GM12874 (cell line): ENCODE measurements around the gene MMP25.
A peak's percentile ranks its signal among the peaks of the same experiment; 100 is the strongest.

Experiments used
- TF ChIP-seq, protein P1 (sequence below): IDR thresholded peaks from 2 replicates; pipeline ENCODE4 v1.5.1; 2011; ENCODE audit warnings: low read depth, mild to moderate bottlenecking, control low read depth, low read length, moderate library complexity; ENCODE audit not compliant: insufficient read depth

Gene MMP25

GRCh38 chr16:3019594-3020246 is 26.6 kb upstream of the MMP25 start:
- TF ChIP-seq, protein P1, sequence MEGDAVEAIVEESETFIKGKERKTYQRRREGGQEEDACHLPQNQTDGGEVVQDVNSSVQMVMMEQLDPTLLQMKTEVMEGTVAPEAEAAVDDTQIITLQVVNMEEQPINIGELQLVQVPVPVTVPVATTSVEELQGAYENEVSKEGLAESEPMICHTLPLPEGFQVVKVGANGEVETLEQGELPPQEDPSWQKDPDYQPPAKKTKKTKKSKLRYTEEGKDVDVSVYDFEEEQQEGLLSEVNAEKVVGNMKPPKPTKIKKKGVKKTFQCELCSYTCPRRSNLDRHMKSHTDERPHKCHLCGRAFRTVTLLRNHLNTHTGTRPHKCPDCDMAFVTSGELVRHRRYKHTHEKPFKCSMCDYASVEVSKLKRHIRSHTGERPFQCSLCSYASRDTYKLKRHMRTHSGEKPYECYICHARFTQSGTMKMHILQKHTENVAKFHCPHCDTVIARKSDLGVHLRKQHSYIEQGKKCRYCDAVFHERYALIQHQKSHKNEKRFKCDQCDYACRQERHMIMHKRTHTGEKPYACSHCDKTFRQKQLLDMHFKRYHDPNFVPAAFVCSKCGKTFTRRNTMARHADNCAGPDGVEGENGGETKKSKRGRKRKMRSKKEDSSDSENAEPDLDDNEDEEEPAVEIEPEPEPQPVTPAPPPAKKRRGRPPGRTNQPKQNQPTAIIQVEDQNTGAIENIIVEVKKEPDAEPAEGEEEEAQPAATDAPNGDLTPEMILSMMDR, result no peak

GRCh38 chr16:3020247-3020603 is 26.1 kb upstream of the MMP25 start, which contains the start of gene TNFRSF12A:
TSS of gene TNFRSF12A (plus strand) at chr16:3020368. CDS start at chr16:3020398, 30 bp downstream.
- TF ChIP-seq, protein P1, result 0 out of 2 replicates have a peak, but pooled peaks have one; percentile 3

GRCh38 chr16:3020604-3021448 is 25.5 kb upstream of the MMP25 start:
- TF ChIP-seq, protein P1, result no peak

DNA sequence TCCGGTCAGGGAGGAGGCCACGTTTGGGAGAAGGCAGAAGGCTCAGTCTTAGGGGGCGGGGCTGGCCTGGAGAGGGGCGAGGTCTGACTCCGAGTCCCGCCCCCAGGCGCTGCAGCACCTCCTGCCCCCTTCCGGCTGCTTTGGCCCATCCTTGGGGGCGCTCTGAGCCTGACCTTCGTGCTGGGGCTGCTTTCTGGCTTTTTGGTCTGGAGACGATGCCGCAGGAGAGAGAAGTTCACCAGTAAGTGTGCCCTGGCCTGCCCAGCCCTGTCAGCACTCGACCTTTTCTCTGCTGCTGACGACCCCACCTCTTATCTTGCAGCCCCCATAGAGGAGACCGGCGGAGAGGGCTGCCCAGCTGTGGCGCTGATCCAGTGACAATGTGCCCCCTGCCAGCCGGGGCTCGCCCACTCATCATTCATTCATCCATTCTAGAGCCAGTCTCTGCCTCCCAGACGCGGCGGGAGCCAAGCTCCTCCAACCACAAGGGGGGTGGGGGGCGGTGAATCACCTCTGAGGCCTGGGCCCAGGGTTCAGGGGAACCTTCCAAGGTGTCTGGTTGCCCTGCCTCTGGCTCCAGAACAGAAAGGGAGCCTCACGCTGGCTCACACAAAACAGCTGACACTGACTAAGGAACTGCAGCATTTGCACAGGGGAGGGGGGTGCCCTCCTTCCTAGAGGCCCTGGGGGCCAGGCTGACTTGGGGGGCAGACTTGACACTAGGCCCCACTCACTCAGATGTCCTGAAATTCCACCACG is 24.7 kb upstream of the MMP25 start:
- TF ChIP-seq, protein P1, result peak; percentile 62

GRCh38 chr16:3022208-3022683 is 24.1 kb upstream of the MMP25 start:
- TF ChIP-seq, protein P1, result no peak

- TF ChIP-seq, protein P1, result no peak
Observed at GRCh38 chr16:3022684-3023414, 23.5 kb upstream of the MMP25 start.

GRCh38 chr16:3023415-3023668 is 23.0 kb upstream of the MMP25 start:
- TF ChIP-seq, protein P1, result no peak
